Duodenal mucosa (tissue), 2 donors: ENCODE results near the gene PCDHGA4.
"Not testable (repeated sequence)": the region's sequence is repeated elsewhere in the genome, so short reads cannot be mapped to it uniquely, and the experiment has no call there.

Source experiments
- H3K27ac ChIP-seq: one replicate; pipeline ENCODE4 v1.7.0; 2013; ENCODE audit warnings: low read depth, low read length
- H3K27me3 ChIP-seq, 2 donors: one replicate each; pipeline ENCODE4 v1.7.0; 2013; ENCODE audit warnings: low read length in 2 of 2, control low read depth in 1 of 2; ENCODE audit not compliant: insufficient read depth in 2 of 2, control insufficient read depth in 1 of 2
- H3K36me3 ChIP-seq, 2 donors: one replicate each; pipeline ENCODE4 v1.7.0; 2013; ENCODE audit warnings: low read length in 2 of 2, control low read depth in 1 of 2; ENCODE audit not compliant: insufficient read depth in 2 of 2, control insufficient read depth in 1 of 2
- H3K4me1 ChIP-seq, 2 donors: one replicate each; pipeline ENCODE4 v1.7.0; 2013; ENCODE audit warnings: low read length in 2 of 2, control low read depth in 1 of 2; ENCODE audit not compliant: insufficient read depth in 2 of 2, control insufficient read depth in 1 of 2
- H3K4me3 ChIP-seq, 2 donors: one replicate each; pipeline ENCODE4 v1.7.0; 2013; ENCODE audit warnings: low read length in 2 of 2, low read depth in 1 of 2
- H3K9ac ChIP-seq, 2 donors: one replicate each; pipeline ENCODE4 v1.7.0; 2013; ENCODE audit warnings: low read length in 2 of 2, low read depth in 1 of 2
- H3K9me3 ChIP-seq, 2 donors: one replicate each; pipeline ENCODE4 v1.7.0; 2013; ENCODE audit warnings: low read length in 2 of 2, control low read depth in 1 of 2; ENCODE audit not compliant: control insufficient read depth in 1 of 2

The PCDHGA4 gene

GRCh38 chr5:141328231-141328630 is 26.6 kb upstream of the PCDHGA4 start:
- Histone ChIP-seq H3K36me3 (no peaks in the 10 kb centered on the region), H3K27ac (no peak overlapping the region), H3K4me3 (no peak overlapping the region), H3K4me1 (no peaks in the 10 kb centered on the region), H3K9me3 (peaks cover 17 to 29% of the 10 kb centered on the region in 2 donors), H3K27me3 (no peaks in the 10 kb centered on the region), H3K9ac (no peak overlapping the region)

GRCh38 chr5:141330299-141331080 is 24.3 kb upstream of the PCDHGA4 start, which contains the start of gene PCDHGA1:
Gene PCDHGA1 (plus strand): TSS chr5:141330514.
- no peaks in the 10 kb centered on the region for H3K4me1 ChIP-seq
- H3K4me3 ChIP-seq, result no peak within 1 kb of the TSS
- H3K27ac ChIP-seq, result no peak within 1 kb of the TSS
- H3K9ac ChIP-seq, result no peak within 1 kb of the TSS
- H3K27me3 ChIP-seq, result no peaks in the 10 kb centered on the region
- no peaks in the 10 kb centered on the region for H3K36me3 ChIP-seq
- H3K9me3 ChIP-seq, result peaks cover 17 to 22% of the 10 kb centered on the region in 2 donors

GRCh38 chr5:141332571-141332970 is 22.2 kb upstream of the PCDHGA4 start:
- not testable (repeated sequence) for H3K27me3 ChIP-seq, H3K4me3 ChIP-seq, H3K36me3 ChIP-seq, H3K9ac ChIP-seq, H3K27ac ChIP-seq, H3K4me1 ChIP-seq
- H3K9me3 ChIP-seq, result peaks cover 17 to 23% of the 10 kb centered on the region in 2 donors

- Histone ChIP-seq H3K4me1 (no peaks in the 10 kb centered on the region), H3K9ac (no peak within 1 kb of the TSS), H3K27me3 (no peaks in the 10 kb centered on the region), H3K4me3 (peak within 1 kb of the TSS in 1 of 2 donors; percentile 30), H3K27ac (no peak within 1 kb of the TSS), H3K36me3 (no peaks in the 10 kb centered on the region), H3K9me3 (peaks cover 32 to 39% of the 10 kb centered on the region in 2 donors)
These were observed 16.1 kb upstream of the PCDHGA4 start, which contains the start of gene PCDHGA2 for GRCh38 chr5:141338538-141339306. Gene PCDHGA2 (plus strand): TSS chr5:141338760.

- H3K36me3 ChIP-seq, H3K4me3 ChIP-seq, H3K9ac ChIP-seq, H3K27me3 ChIP-seq, H3K27ac ChIP-seq, H3K4me1 ChIP-seq: not testable (repeated sequence)
- peaks cover 35 to 51% of the 10 kb centered on the region in 2 donors for H3K9me3 ChIP-seq
These were observed 14.0 kb upstream of the PCDHGA4 start for GRCh38 chr5:141340781-141341354.

GRCh38 chr5:141342773-141343172 is 12.0 kb upstream of the PCDHGA4 start:
- no peak overlapping the region for H3K4me3 ChIP-seq
- peaks cover 29 to 49% of the 10 kb centered on the region in 2 donors for H3K9me3 ChIP-seq
- no peak overlapping the region for H3K27ac ChIP-seq
- no peaks in the 10 kb centered on the region for H3K27me3 ChIP-seq
- no peak overlapping the region for H3K9ac ChIP-seq
- H3K36me3 ChIP-seq, result no peaks in the 10 kb centered on the region
- no peaks in the 10 kb centered on the region for H3K4me1 ChIP-seq

GRCh38 chr5:141343242-141343952 is 11.4 kb upstream of the PCDHGA4 start, which contains the start of gene PCDHGA3:
Gene PCDHGA3 (plus strand): TSS chr5:141343829. CDS start chr5:141344034, 205 bp downstream.
- Histone ChIP-seq H3K27me3 (no peaks in the 10 kb centered on the region), H3K4me3 (peak within 1 kb of the TSS in 1 of 2 donors; percentile 10), H3K9ac (no peak within 1 kb of the TSS), H3K4me1 (no peaks in the 10 kb centered on the region), H3K36me3 (no peaks in the 10 kb centered on the region), H3K27ac (no peak within 1 kb of the TSS), H3K9me3 (peaks cover 29 to 46% of the 10 kb centered on the region in 2 donors)

GRCh38 chr5:141343953-141344463 is 10.8 kb upstream of the PCDHGA4 start:
- Histone ChIP-seq H3K9me3 (peaks cover 24 to 41% of the 10 kb centered on the region in 2 donors), H3K4me1 (no peaks in the 10 kb centered on the region), H3K27me3 (no peaks in the 10 kb centered on the region)

GRCh38 chr5:141345327-141345726 is 9.5 kb upstream of the PCDHGA4 start:
- no peak overlapping the region for H3K27ac ChIP-seq
- H3K36me3 ChIP-seq, result no peaks in the 10 kb centered on the region
- H3K4me1 ChIP-seq, result no peaks in the 10 kb centered on the region
- H3K9me3 ChIP-seq, result peaks cover 12 to 29% of the 10 kb centered on the region in 2 donors
- no peak overlapping the region for H3K4me3 ChIP-seq
- H3K9ac ChIP-seq, result no peak overlapping the region
- no peaks in the 10 kb centered on the region for H3K27me3 ChIP-seq

More at GRCh38 chr5:141343953-141344463, 10.8 kb upstream of the PCDHGA4 start:
- H3K36me3 ChIP-seq, result no peaks in the 10 kb centered on the region
- H3K27ac ChIP-seq, result no peak overlapping the region
- H3K9ac ChIP-seq, result no peak overlapping the region
- peak overlapping the region in 1 of 2 donors; percentile 10 for H3K4me3 ChIP-seq
